Activated T-cell treated with anti-CD3 and anti-CD28 coated beads for 24 hours (primary cell): ENCODE measurements around the gene EGFLAM.

Source experiments
- DNase-seq: peaks from one replicate; pipeline ENCODE4 v3.0.0-alpha.2; 2020; ENCODE audit warnings: low read depth

Gene EGFLAM

DNA sequence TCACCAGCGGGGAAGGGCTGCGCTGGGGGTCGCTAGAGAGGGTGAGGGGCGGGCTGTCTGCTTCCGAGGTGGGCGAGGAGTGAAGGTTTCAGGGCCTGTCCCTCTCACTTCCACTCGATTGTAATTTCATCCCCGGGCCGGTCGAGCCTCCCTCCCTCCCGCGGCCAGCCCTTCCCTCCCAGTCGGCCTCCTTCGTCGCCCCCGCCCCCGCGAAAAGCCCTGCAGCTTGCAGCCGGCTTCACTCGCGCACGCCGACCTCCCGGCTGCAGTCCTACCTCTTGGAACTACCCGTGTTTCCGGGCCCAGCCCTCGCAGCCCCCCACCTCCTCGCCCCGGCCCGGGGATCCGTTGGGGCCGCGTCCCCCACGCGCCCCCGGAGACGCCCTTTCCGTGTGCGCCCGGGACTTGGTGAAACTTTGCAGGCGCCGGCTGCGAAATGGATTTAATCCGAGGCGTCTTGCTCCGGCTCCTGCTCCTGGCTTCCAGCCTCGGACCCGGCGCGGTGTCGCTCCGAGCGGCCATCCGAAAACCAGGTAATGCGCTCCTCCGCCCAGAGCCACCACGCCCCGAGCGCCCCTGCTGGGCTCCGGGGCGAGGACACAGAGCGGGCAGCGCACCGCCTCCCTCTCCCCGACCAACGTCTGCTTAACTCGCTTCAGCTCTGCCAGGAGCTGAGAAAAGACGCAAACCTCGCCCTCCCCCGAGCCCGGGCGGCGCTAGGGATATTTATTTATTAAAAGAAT lies at the start of gene EGFLAM:
Gene EGFLAM, plus strand, starts transcription at position 241 of the 743 bp plus-strand sequence. Its CDS starts 196 bp downstream, at position 437.
- no peak for DNase-seq

DNA sequence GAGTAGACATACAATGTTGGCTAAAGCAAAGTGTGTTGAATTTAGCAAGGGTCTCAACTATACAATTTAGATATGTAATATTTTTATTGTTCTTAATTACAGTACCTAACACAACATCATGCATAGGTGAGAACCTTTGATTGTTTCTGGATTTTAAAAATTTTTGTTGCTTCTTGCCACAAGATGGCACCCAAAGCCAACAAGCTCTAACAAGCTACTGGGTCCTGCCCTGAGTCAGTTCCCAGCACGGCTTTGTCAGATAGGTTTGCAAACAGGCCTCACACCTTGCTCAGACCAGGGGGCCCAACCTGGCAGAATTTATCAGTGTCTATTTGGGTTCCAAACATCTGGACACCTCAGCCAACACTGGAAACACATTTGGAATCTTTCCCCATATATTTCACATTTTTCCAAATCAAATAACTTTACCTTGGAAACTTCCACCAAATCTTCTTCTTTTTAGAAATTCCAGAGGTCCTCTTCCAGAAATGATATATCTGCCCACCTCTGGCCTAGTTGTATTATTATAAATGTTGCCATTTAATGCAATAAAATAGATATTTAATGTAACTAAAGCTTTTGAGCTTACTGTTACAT lies 49.5 kb upstream of the EGFLAM start:
- no peak for DNase-seq

DNA sequence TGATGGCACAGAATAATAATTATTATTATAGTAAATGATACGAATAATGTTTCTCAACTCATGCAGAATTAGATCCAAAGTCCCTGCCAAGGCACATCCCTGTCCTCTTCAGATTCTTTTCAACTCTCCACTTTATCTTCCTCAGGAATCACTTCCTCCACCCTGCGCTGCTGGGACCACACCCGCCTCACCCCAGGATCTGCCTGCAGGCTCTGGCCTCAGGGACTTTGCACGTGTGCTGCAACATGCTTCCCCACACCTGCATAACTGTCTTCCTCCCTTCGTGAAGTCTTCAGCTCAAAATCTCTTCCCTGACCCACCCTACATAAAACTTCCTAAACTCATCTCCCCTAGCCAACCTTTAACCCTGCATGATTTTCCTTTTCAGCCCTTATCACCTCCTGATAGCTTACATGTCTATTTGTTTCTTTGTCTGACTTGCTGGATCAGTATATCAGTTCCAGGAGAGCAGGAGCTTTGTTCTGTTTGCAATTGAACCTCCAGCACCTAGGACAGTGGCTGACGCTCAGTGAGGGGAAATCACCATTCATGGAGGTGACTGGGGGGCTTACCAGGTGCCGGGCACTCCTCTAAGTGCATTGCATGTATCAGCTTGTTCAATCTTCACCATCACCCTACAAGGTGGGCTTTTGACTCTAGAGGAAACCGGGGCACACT lies 47.5 kb upstream of the EGFLAM start:
- DNase-seq, result no peak

DNA sequence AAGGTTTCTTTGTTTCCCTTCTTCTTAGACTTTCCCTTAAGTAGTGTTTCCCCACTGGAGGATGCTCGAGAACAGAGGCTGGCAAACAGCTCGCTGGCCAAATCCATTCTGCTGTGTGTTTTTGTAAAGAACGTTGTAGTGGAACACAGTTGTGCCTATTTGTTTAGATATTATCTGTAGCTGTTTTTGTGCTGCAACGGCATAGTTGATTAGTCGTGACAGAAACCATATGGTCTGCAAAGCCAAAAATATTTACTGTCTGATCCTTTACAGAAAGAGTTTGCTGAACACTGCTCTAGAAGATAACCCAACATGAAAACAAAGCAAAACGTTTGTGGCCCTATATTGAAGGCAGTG lies 47.0 kb upstream of the EGFLAM start:
- DNase-seq, result no peak

- no peak for DNase-seq
Observed at GRCh38 chr5:38212307-38212706, 46.1 kb upstream of the EGFLAM start.

DNA sequence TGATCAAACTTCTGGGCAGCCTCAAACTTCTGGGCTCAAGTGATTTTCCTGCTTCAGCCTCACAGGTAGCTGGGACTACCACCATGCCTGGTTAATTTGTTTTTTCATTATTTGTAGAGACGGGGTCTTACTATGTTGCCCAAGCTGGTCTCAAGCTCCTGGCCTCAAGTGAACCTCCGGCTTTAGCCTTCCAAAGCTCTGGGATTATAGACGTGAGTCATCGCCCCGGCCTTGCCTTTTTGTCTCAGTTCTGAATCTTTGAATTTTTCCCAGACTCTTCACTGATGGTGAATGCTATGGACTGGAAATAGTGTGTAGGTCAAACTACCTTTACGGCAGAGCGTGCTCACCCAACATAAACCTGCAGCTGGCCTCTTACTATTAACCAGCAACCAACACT lies 32.3 kb upstream of the EGFLAM start:
- no peak for DNase-seq

- DNase-seq, result no peak
Observed at GRCh38 chr5:38228914-38229313, 29.4 kb upstream of the EGFLAM start.

DNA sequence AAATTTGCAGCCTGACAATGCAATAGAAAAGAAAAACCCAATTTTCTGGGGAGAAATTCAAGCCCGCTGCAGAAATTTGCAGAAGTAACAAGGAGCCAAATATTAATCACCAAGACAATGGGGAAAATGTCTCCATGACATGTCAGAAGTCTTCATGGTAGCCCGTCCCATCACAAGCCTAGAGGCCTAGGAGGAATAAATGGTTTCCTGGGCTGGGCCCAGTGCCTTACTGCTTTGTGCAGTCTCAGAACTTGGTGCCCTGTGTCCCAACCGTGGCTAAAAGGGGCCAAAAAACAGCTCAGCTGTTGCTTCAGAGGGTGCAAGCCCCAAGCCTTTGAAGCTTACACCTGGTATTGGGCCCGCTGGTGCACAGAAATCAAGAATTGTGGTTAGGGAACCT lies 23.6 kb upstream of the EGFLAM start:
- DNase-seq, result no peak

GRCh38 chr5:38237681-38238080 lies 20.7 kb upstream of the EGFLAM start:
- DNase-seq, result no peak

- no peak for DNase-seq
Observed at GRCh38 chr5:38240212-38240611, 18.1 kb upstream of the EGFLAM start.

GRCh38 chr5:38241655-38242054 lies 16.7 kb upstream of the EGFLAM start:
- DNase-seq, result no peak

- no peak for DNase-seq
Observed at GRCh38 chr5:38245307-38245706, 13.1 kb upstream of the EGFLAM start.

- DNase-seq, result no peak
Observed at GRCh38 chr5:38249301-38249700, 9.1 kb upstream of the EGFLAM start.

- DNase-seq, result no peak
Observed at GRCh38 chr5:38249812-38250211, 8.5 kb upstream of the EGFLAM start.

DNA sequence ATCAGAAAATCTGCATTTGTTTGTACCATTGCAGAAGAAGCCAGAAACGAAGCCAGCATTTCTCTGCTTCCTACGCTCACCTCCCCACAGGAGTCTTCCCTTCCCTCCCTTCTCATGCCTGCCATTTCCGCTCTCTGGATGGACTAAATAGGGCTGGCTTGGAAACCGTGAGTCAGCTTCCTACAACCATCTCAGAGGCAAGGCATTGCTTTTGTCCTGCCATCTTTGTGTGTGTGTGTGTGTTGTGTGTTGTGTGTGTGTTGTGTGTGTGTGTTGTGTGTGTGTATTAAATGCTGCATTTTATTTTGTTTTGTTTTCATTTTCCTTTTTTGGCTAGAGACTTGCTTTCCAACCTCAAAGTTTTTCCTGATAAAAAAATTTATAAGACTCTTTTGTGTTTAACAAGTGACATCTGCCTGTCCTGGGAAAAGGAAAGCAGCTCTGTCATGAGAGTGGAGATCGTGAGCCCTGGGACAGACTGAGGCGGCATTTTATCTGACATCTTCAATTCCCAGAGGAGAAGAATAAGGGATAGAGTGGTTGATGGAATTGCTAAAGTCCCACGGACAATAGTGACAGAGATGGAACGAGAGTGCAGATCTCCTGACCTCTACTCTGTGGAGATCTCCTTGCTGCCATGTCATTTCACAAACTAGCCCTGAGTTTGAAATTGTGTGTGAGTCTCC lies 7.5 kb upstream of the EGFLAM start:
- no peak for DNase-seq

- no peak for DNase-seq
Observed at GRCh38 chr5:38253759-38254158, 4.6 kb upstream of the EGFLAM start.

DNA sequence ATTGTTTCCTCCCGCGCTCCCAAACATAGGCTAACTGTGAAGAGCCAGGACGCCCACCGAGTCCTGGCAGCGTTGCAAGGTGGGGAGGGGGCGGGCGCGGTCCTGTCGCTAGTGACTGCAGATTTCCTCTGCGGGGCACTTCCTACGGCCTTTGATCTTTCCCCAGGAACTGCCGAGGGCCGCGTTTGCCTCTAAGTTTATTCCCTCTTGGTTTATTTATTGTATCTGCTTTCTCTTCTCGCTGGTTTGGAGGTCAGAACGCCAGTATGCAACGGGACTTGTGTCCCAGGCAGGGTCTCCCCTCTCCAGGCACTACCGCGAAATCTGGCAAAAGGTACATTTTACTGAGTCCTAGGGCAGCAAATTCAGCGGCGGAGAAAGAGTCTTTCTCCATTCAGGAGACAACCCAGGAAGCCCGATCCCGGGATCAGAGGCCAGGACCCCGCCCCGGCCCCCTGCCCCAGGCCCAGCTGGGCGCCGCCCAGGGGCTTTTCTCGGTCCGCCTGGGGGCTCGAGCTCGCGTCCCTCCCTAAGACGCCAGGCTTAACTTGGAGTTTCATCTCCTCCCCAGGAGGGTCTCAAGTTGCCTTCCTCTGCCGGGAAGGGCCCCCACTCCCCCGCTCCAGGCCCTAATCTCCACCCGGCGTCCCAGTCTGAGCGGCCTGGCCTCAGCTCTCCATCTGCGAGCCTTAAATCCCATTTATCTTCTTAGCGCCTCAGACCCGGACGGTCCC lies 884 bp upstream of the EGFLAM start:
- no peak for DNase-seq

DNA sequence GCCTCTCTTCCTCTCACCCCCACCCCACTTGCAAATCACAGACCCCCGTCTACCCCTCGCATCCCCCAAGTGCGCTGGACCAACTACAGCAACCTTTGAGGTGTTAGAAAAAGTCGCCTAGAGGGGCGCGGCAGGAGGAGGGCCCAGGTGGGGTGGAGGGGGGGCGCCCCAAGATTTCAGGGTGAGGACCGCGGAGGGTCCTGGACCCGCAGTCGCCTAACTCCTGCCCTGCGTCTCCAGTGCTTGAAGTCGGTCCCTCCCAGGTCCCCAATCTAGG lies 379 bp upstream of the EGFLAM start:
- DNase-seq, result no peak

DNA sequence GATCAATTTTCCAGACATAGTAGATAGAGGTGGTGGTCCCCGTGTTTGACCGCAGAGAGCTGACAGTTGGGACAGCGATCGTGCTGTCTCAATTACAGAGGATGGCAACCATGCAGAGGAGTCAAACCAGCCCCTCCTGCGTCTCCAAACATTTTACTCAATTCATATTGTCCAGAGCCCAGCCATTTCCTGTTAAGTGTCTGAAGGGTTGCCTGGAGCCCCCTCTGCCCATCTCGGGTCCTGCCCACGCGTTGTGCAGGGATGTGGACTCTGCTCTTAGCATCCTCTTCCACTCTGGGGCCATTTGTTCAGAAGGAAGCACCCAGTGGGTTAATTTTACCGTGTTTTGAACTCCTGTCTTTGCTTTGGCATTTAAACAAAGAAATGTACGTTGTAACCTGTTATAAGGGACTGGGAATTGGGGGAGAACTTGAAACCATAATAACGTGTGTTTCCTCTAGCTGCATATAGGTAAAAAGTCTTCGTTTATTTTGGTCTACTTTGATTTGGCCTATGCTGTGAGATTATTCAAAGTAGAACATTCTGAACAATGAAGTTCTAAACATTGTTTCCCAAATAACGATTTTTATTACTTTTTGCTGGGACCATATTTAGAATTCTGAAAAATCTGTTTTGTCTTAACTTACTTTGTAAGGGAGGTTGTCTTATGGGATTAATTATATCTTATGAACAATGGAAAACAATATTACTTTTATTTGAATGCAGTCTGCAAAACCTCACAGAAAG lies 876 bp downstream of the EGFLAM start:
- DNase-seq, result no peak

DNA sequence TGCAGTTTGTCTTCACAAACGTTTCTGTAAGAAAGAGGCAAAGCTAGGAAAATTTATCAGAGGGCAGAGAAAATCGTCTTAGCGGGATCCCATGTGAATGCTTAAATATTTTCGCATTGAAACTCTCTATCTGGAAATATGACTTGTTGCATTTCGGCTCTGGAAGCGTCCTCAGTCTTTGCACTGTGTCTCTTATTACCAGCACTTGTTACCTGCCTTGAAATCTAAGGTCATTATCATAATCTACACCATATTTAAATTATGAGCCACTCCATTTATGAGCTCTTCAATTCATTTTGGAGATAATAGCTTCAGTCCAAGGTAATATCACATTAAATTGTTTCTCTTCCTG lies 1.4 kb downstream of the EGFLAM start:
- no peak for DNase-seq

GRCh38 chr5:38263983-38264382 lies 5.6 kb downstream of the EGFLAM start:
- no peak for DNase-seq
